GM12873 (cell line): ENCODE results near the gene AK9.

Source experiments
- TF ChIP-seq, protein P1 (sequence below): IDR thresholded peaks from 2 replicates; pipeline ENCODE4 v1.5.1; 2012; ENCODE audit warnings: low read depth, mild to moderate bottlenecking, moderate library complexity, low read length, control low read depth; ENCODE audit not compliant: insufficient read depth; ENCODE audit errors: missing control alignments

The AK9 gene

GRCh38 chr6:109454496-109455436 lies 236.2 kb downstream of the AK9 start:
- TF ChIP-seq, protein P1, sequence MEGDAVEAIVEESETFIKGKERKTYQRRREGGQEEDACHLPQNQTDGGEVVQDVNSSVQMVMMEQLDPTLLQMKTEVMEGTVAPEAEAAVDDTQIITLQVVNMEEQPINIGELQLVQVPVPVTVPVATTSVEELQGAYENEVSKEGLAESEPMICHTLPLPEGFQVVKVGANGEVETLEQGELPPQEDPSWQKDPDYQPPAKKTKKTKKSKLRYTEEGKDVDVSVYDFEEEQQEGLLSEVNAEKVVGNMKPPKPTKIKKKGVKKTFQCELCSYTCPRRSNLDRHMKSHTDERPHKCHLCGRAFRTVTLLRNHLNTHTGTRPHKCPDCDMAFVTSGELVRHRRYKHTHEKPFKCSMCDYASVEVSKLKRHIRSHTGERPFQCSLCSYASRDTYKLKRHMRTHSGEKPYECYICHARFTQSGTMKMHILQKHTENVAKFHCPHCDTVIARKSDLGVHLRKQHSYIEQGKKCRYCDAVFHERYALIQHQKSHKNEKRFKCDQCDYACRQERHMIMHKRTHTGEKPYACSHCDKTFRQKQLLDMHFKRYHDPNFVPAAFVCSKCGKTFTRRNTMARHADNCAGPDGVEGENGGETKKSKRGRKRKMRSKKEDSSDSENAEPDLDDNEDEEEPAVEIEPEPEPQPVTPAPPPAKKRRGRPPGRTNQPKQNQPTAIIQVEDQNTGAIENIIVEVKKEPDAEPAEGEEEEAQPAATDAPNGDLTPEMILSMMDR = no peak

- TF ChIP-seq, protein P1 = no peak
These were observed 237.2 kb downstream of the AK9 start for GRCh38 chr6:109453594-109454495.

- TF ChIP-seq, protein P1 = no peak
These were observed 237.8 kb downstream of the AK9 start for GRCh38 chr6:109453156-109453555.

DNA sequence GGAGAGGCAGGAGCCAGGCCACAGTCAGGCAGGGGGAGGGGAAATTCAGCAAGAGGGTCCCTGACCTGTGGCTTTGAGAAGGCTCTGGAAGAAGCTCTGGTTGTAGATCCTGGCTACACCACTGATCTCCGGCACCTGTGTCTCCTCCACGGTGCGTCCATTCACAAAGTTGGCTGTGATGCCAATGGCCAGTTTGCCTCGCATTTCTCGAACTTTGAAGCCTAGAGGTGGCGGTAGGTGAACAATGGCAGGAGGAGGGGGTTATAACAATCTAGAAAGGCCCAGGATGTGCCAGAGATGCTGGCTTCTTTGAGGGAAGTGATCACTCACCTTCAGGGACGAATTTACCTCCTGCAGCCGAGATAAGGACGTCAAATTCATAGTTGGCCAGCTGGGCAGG lies 238.8 kb downstream of the AK9 start:
- TF ChIP-seq, protein P1 = no peak

DNA sequence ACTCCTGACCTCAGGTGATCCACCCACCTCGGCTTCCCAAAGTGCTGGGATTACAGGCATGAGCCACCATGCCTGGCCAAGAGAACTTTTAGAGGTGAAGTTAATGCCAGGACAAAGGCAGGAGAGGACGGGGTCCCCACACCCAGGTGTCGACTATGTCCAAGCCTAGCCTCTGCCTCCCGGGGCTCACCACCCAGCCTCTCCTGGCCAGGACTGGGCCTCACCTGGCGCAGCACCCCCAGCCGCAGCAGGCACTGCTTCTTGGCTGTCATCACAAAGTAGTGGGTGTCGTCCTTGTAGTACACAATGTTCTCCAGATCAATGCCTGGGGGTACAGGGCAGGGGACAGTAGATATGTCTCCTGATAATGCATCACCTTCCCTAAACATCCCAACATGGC lies 239.6 kb downstream of the AK9 start:
- TF ChIP-seq, protein P1 = no peak

DNA sequence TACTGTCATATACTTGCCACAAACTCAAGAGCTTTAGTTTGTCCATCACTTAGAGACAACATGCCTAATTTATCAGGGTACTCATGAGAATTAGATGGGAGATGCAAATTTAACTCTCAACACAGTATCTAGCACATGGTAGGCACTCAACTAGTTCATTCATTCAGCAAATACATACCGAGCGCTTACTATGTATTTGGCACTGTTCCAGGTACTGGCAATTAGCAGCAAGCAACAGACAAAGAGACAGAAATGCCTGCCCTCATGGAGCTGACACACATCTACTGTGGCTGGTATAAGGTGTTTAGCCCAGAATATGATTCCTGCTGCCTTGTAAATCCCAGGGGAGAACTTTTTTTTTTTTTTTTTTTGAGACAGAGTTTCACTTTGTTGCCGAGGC lies 240.2 kb downstream of the AK9 start:
- TF ChIP-seq, protein P1 = no peak
